HepG2 (cell line): ENCODE measurements around the gene TNFSF13. TPM values are rescaled to one million over a fixed set of nuclear protein-coding genes. Genes with fewer than 3 reads are reported as not detected.

Source experiments
- BRCA1 ChIP-seq: sonication (generic); formaldehyde crosslinking; IDR thresholded peaks from 2 replicates; pipeline ENCODE4 v1.4.0; 2020; ENCODE audit warnings: missing genetic modification reagents
- CREB1 ChIP-seq, 2 experiments: fragments of 450-650 bp in 1 of 2; IDR thresholded peaks; 2 replicates each; pipeline ENCODE4 v1.6.1; 2016 to 2017; ENCODE audit warnings: control low read depth in 1 of 2, mild to moderate bottlenecking in 1 of 2, missing compliant biosample characterization in 1 of 2, missing genetic modification characterization in 1 of 2
- ETS1 ChIP-seq: sonication (generic); formaldehyde crosslinking; IDR thresholded peaks from 2 replicates; pipeline ENCODE4 v1.4.0; 2020; ENCODE audit warnings: missing genetic modification reagents
- FOSL2 ChIP-seq: sonication (generic); formaldehyde crosslinking; IDR thresholded peaks from 2 replicates; pipeline ENCODE4 v1.4.0; 2020; ENCODE audit warnings: missing genetic modification reagents
- GMEB2 ChIP-seq: IDR thresholded peaks from 2 replicates; pipeline ENCODE4 v1.6.1; 2016; ENCODE audit warnings: missing biosample characterization, missing genetic modification reagents, low read depth
- HMG20B ChIP-seq: conservative IDR thresholded peaks from 2 replicates; pipeline ENCODE4 v1.6.1; 2016; ENCODE audit warnings: missing genetic modification reagents, missing compliant biosample characterization
- HOXD1 ChIP-seq: sonication (generic); formaldehyde crosslinking; IDR thresholded peaks from 2 replicates; pipeline ENCODE4 v1.5.0; 2020; ENCODE audit warnings: missing genetic modification reagents
- MTF1 ChIP-seq: sonication (generic); formaldehyde crosslinking; IDR thresholded peaks from 2 replicates; pipeline ENCODE4 v1.5.0; 2020; ENCODE audit warnings: missing genetic modification reagents
- NCOA2 ChIP-seq: sonication (generic); formaldehyde crosslinking; IDR thresholded peaks from 2 replicates; pipeline ENCODE4 v1.8.0; 2022; ENCODE audit warnings: inconsistent platforms
- PAX8 ChIP-seq: sonication (generic); formaldehyde crosslinking; IDR thresholded peaks from 2 replicates; pipeline ENCODE4 v1.8.0; 2022; ENCODE audit warnings: mild to moderate bottlenecking, missing genetic modification reagents, borderline replicate concordance
- RFX3 ChIP-seq: IDR thresholded peaks from 2 replicates; pipeline ENCODE4 v1.6.1; 2016; ENCODE audit warnings: missing biosample characterization, missing genetic modification reagents
- ZHX1 ChIP-seq: sonication (generic); formaldehyde crosslinking; IDR thresholded peaks from 2 replicates; pipeline ENCODE4 v1.8.1; 2022; ENCODE audit warnings: low read depth, mild to moderate bottlenecking, missing genetic modification reagents
- ZNF180 ChIP-seq: sonication (generic); formaldehyde crosslinking; IDR thresholded peaks from 2 replicates; pipeline ENCODE4 v1.4.0; 2020; ENCODE audit warnings: low read depth, missing genetic modification reagents, borderline replicate concordance
- ZNF337 ChIP-seq: sonication (generic); formaldehyde crosslinking; IDR thresholded peaks from 2 replicates; pipeline ENCODE4 v1.5.1; 2020; ENCODE audit warnings: missing genetic modification reagents, low read depth, mild to moderate bottlenecking, borderline replicate concordance
- ZNF33A ChIP-seq: sonication (generic); formaldehyde crosslinking; IDR thresholded peaks from 2 replicates; pipeline ENCODE4 v1.5.1; 2020; ENCODE audit warnings: missing genetic modification reagents, mild to moderate bottlenecking, moderate library complexity, borderline replicate concordance
- ZNF510 ChIP-seq: sonication (generic); formaldehyde crosslinking; IDR thresholded peaks from 2 replicates; pipeline ENCODE4 v1.4.0; 2020; ENCODE audit warnings: low read depth, mild to moderate bottlenecking, missing genetic modification reagents
- ZNF616 ChIP-seq: sonication (generic); formaldehyde crosslinking; IDR thresholded peaks from 2 replicates; pipeline ENCODE4 v1.5.0; 2020; ENCODE audit warnings: low read depth, mild to moderate bottlenecking, missing genetic modification reagents
- ZNF713 ChIP-seq: sonication (generic); formaldehyde crosslinking; IDR thresholded peaks from 2 replicates; pipeline ENCODE4 v1.4.0; 2020; ENCODE audit warnings: mild to moderate bottlenecking, missing genetic modification reagents
- ZSCAN31 ChIP-seq: sonication (generic); formaldehyde crosslinking; IDR thresholded peaks from 2 replicates; pipeline ENCODE4 v1.5.0; 2020; ENCODE audit warnings: low read depth, mild to moderate bottlenecking, missing genetic modification reagents
- polyA plus RNA-seq, 8 experiments: library from polyadenylated mRNA; depleted of rRNA in 3 of 8; stranded (reverse) in 7 of 8; unstranded in 1 of 8; fragments of >200 nt; fragmentation: Illumina TruSeq in 4 of 8; extraction: Trizol in 4 of 8; gene quantifications; 2 replicates each; pipeline versions ENCODE4 v1.2.1 to v1.2.3, GENCODE V29; 2011 to 2016; ENCODE audit warnings: low read depth in 4 of 8, missing spikeins in 1 of 8, mixed read lengths in 1 of 8; ENCODE audit not compliant: insufficient read depth in 1 of 8
- total RNA-seq, 5 experiments: library from RNA; depleted of rRNA; stranded (reverse); fragments of >200 nt; fragmentation: Illumina TruSeq; extraction: Trizol; gene quantifications; 2 replicates each; pipeline ENCODE4 v1.2.3, GENCODE V29; 2016; ENCODE audit warnings: low read depth in 1 of 5
- TF ChIP-seq, protein P1 (sequence below): sonication (generic); formaldehyde crosslinking; IDR thresholded peaks from 2 replicates; pipeline ENCODE4 v1.5.0; 2020; ENCODE audit warnings: missing genetic modification reagents, mild to moderate bottlenecking, borderline replicate concordance
- TF ChIP-seq, protein P2 (sequence below): fragments of 450-650 bp; IDR thresholded peaks from 2 replicates; pipeline ENCODE4 v1.6.1; 2017; ENCODE audit warnings: mild to moderate bottlenecking

Gene TNFSF13
- total and polyA plus RNA-seq, 2 of the 13 experiments (the other 11 are each of a cell fraction or from before 2014, with no cell fraction given): 2.5 to 3.3 TPM

DNA sequence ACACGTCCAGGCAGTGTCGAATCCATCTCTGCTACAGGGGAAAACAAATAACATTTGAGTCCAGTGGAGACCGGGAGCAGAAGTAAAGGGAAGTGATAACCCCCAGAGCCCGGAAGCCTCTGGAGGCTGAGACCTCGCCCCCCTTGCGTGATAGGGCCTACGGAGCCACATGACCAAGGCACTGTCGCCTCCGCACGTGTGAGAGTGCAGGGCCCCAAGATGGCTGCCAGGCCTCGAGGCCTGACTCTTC lies 13.7 kb downstream of the TNFSF13 start (continued):
- TF ChIP-seq GMEB2 (CRISPR knock-in tag) (0 out of 2 replicates have a peak, but pooled peaks have one; percentile 52), ZHX1 (peak; percentile 11; the same call in 1 of the 2 replicates), ZNF180 (CRISPR knock-in tag) (no peak), RFX3 (CRISPR knock-in tag) (no peak), ZNF510 (CRISPR knock-in tag) (0 out of 2 replicates have a peak, but pooled peaks have one; percentile 16), BRCA1 (CRISPR knock-in tag) (peak; percentile 76; the same call in 1 of the 2 replicates), NCOA2 (peak; percentile 40; the same call in 1 of the 2 replicates), HMG20B (CRISPR knock-in tag) (no peak), ZNF337 (no peak), MTF1 (CRISPR knock-in tag) (no peak), ZNF616 (no peak), ZNF33A (no peak), CREB1 (IDR thresholded peaks at IDR 0.05) (no peak), CREB1 (CRISPR knock-in tag; IDR thresholded peaks at IDR 0.05) (no peak), PAX8 (CRISPR knock-in tag) (no peak), FOSL2 (CRISPR knock-in tag) (peak; percentile 41; the same call in 1 of the 2 replicates), ZNF713 (CRISPR knock-in tag) (no peak), ZSCAN31 (CRISPR knock-in tag) (no peak), ETS1 (no peak), HOXD1 (CRISPR knock-in tag) (no peak)
- TF ChIP-seq, protein P1, sequence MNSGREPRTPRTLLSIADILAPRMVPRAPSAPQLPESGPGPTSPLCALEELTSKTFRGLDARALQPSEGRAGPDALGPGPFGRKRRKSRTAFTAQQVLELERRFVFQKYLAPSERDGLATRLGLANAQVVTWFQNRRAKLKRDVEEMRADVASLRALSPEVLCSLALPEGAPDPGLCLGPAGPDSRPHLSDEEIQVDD (CRISPR knock-in tag): no peak
- TF ChIP-seq, protein P2, sequence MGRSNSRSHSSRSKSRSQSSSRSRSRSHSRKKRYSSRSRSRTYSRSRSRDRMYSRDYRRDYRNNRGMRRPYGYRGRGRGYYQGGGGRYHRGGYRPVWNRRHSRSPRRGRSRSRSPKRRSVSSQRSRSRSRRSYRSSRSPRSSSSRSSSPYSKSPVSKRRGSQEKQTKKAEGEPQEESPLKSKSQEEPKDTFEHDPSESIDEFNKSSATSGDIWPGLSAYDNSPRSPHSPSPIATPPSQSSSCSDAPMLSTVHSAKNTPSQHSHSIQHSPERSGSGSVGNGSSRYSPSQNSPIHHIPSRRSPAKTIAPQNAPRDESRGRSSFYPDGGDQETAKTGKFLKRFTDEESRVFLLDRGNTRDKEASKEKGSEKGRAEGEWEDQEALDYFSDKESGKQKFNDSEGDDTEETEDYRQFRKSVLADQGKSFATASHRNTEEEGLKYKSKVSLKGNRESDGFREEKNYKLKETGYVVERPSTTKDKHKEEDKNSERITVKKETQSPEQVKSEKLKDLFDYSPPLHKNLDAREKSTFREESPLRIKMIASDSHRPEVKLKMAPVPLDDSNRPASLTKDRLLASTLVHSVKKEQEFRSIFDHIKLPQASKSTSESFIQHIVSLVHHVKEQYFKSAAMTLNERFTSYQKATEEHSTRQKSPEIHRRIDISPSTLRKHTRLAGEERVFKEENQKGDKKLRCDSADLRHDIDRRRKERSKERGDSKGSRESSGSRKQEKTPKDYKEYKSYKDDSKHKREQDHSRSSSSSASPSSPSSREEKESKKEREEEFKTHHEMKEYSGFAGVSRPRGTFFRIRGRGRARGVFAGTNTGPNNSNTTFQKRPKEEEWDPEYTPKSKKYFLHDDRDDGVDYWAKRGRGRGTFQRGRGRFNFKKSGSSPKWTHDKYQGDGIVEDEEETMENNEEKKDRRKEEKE: no peak
